Mucosa of descending colon (tissue), 3 donors: Measurements from ENCODE around the gene ARHGEF16. TPM values are rescaled to one million over a fixed set of nuclear protein-coding genes. Genes with fewer than 3 reads are reported as not detected.

ENCODE experiments used
- ATAC-seq: fragments of 200-7000 bp; cut with Tn5 transposase; one replicate; pipeline ENCODE4 v1.9.1; 2020; ENCODE audit warnings: mild to moderate bottlenecking, moderate library complexity
- DNase-seq, 3 donors: peaks; one replicate each; pipeline ENCODE4 v3.0.0-alpha.2; 2020
- H3K36me3 ChIP-seq: fragments of 200-600 bp; one replicate; pipeline ENCODE4 v1.8.0; 2021; ENCODE audit warnings: low read depth, mild to moderate bottlenecking
- H3K4me1 ChIP-seq: fragments of 200-600 bp; one replicate; pipeline ENCODE4 v1.8.0; 2021; ENCODE audit warnings: low read depth, mild to moderate bottlenecking
- H3K4me3 ChIP-seq: fragments of 200-600 bp; one replicate; pipeline ENCODE4 v1.8.0; 2021; ENCODE audit warnings: mild to moderate bottlenecking
- H3K9me3 ChIP-seq: fragments of 200-600 bp; one replicate; pipeline ENCODE4 v1.8.0; 2021; ENCODE audit warnings: mild to moderate bottlenecking
- CTCF ChIP-seq: fragments of 200-600 bp; IDR thresholded peaks from one replicate; pipeline ENCODE4 v1.8.0; 2022; ENCODE audit warnings: antibody characterized with exemption, mild to moderate bottlenecking
- intact Hi-C, 2 donors: fragments of 100-400 bp; cut with DNase I in 1 of 2; cut with micrococcal nuclease in 1 of 2; formaldehyde crosslinking; loops; one replicate each; pipeline versions ENCODE4 v1.11.0 to v1.11.1; 2022; cut with DNase I, micrococcal nuclease
- total RNA-seq, 3 donors: library from RNA; stranded (reverse); fragmentation: NEBNext Ultra II Directional in 2 of 3; extraction: Animal tissue kit (Norgen Biotek cat#: 25700) in 2 of 3; gene quantifications; one replicate each; pipeline versions ENCODE4 v1.2.1 to v1.2.4, GENCODE V29; 2021 to 2023
- donor health status: DM: no; HTN: no; CAD: no; lungs with moderate emphysema.
- donor health status: DM: no; HTN: no; CAD: no.
- donor health status: DM: no; HTN: yes; CAD: no.

ARHGEF16 gene
- total RNA-seq, 3 donors from 2014 or later = 51.2 to 101 (median 90.2) TPM

GRCh38 chr1:3469849-3470649 is 15.6 kb downstream of the ARHGEF16 start:
- peaks cover 4% of the 10 kb centered on the region for H3K36me3 ChIP-seq
- ATAC-seq (no peak), DNase-seq (peak in 2 of 3 donors; percentile 18 to 45)
- intact Hi-C loops = no loop called here
- no peak for TF ChIP-seq CTCF
- H3K9me3 ChIP-seq = no peaks in the 10 kb centered on the region
- no peaks in the 10 kb centered on the region for H3K4me1 ChIP-seq
- H3K4me3 ChIP-seq = no peak overlapping the region

GRCh38 chr1:3470650-3471355 is 16.3 kb downstream of the ARHGEF16 start:
- Histone ChIP-seq H3K4me1 (no peaks in the 10 kb centered on the region), H3K4me3 (no peak overlapping the region), H3K9me3 (no peaks in the 10 kb centered on the region), H3K36me3 (peaks cover 4% of the 10 kb centered on the region)
- TF ChIP-seq CTCF = no peak
- DNase-seq = peak in 1 of 3 donors; percentile 10
- intact Hi-C loops = no loop called here
- ATAC-seq = no peak

DNA sequence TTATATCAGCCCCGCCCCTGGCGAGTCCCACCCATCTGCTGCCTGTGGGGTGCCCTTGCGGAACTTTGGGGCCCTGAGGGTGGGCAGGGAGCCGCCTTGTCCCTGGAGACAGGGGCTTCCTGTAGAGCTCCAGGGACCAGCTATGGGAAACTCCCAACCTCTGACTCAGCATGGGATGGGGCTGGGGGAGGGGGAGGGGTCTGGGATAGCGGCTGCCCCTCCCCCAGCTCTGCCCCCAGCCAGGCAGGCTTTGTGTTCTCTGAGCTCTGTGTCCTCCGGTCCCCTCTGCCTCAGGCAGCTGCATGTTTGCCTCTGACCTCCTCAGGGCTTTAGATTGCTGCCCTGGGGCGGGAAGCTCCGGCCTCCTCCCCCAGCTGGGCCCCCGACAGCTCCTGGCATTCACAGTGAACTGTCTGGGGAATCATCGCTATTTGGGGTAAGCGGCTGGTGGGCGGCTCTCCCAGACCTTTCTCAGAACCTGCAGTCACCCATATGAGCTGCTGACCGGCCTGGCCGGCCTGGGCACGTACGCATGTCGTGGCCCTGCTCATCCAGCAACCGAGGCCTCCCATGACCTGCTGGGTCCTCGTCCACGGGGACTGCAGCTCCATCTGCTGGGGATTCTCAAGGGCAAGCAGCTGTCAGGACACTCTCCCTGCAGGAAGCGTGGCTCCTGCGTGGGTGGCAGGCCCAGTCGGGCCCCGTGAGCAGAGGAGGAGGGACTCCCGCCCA is 17.1 kb downstream of the ARHGEF16 start:
- DNase-seq (peak in 2 of 3 donors; percentile 31 to 45), ATAC-seq (peak; percentile 8)
- Histone ChIP-seq H3K4me1 (no peaks in the 10 kb centered on the region), H3K9me3 (no peaks in the 10 kb centered on the region), H3K4me3 (no peak overlapping the region), H3K36me3 (peaks cover 4% of the 10 kb centered on the region)
- intact Hi-C loops = no loop called here
- no peak for TF ChIP-seq CTCF

DNA sequence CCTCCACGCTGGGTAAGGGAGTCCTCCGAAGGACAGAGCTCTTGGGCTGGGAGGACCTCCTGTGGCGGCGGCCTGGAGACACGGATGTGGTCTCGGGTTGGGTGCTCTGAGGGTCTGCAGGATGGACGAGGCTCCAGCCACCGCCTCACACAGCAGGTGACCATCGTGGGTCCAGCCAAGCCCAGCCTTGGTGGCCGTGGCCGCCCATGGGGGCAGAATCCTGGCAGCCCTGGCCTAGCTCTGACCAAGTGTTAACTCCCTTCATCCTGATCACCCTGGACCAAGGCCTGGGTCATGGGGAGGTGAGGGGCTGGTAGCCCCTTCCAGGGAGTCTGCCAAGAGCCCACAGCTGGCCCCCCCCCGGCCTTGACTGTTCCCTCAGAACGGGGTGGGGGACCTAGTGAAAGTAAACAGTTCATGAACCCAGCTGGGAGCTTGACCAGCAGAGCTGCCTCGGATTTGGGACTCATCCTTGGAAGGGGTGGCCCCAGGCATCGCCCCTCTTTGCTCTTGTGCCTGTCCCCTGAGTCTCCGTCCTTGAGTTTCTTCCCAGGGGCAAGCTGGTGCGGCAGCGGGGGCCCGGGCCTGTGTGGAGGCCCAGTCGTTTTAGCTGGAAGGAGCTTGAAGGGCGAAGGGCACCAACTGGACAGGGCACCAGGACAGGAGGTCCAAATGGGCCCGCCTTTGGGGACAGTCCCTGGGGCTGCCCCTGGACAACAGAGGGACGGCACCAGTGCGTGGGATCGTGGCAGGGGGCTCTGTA is 17.8 kb downstream of the ARHGEF16 start:
- intact Hi-C loops = no loop called here
- TF ChIP-seq CTCF = no peak
- peaks cover 4% of the 10 kb centered on the region for H3K36me3 ChIP-seq
- H3K9me3 ChIP-seq = no peaks in the 10 kb centered on the region
- no peak overlapping the region for H3K4me3 ChIP-seq
- no peaks in the 10 kb centered on the region for H3K4me1 ChIP-seq
- peak in 2 of 3 donors; percentile 16 to 48 for DNase-seq
- no peak for ATAC-seq

- TF ChIP-seq CTCF = no peak
- Histone ChIP-seq H3K9me3 (no peaks in the 10 kb centered on the region), H3K4me3 (no peak overlapping the region)
Observed at GRCh38 chr1:3472906-3473305, 18.4 kb downstream of the ARHGEF16 start.

More at GRCh38 chr1:3472906-3473305, 18.4 kb downstream of the ARHGEF16 start:
- DNase-seq (peak in 1 of 3 donors; percentile 14), ATAC-seq (no peak)
- Histone ChIP-seq H3K4me1 (no peaks in the 10 kb centered on the region), H3K36me3 (peaks cover 4% of the 10 kb centered on the region)
- intact Hi-C loops = no loop called here
